IMR-90 (cell line): ENCODE measurements around the gene PPFIA1. TPM values are rescaled to one million over a fixed set of nuclear protein-coding genes. Genes with fewer than 3 reads are reported as not detected.

Source experiments
- ATAC-seq: fragments of 200-7000 bp; cut with Tn5 transposase; 2 replicates; pipeline ENCODE4 v1.9.1; 2020; ENCODE audit warnings: low read depth, mild to moderate bottlenecking, moderate library complexity
- BruUV-seq: library from RNA; stranded (reverse); fragments of 400-500 nt; replicated peaks from 2 replicates; lab custom pipeline; 2021; lab: Mats Ljungman, UMichigan
- CTCF ChIA-PET: fragments of 300-600 bp; formaldehyde crosslinking; extraction: SDS; loops from one replicate; lab custom pipeline; 2021; ENCODE audit warnings: antibody characterized with exemption; lab: Yijun Ruan, JAX
- POLR2A ChIA-PET: fragments of 300-600 bp; sonication (Branson Sonifier 250); formaldehyde crosslinking; loops from one replicate; lab custom pipeline; 2022; ENCODE audit warnings: antibody characterized with exemption; ENCODE audit not compliant: unreplicated experiment; lab: Charles Lee
- DNase-seq: peaks from one replicate; pipeline ENCODE4 v3.0.0; 2013
- H2AFZ ChIP-seq: replicated peaks from 2 replicates; pipeline ENCODE3; 2013; ENCODE audit warnings: low read length, mild to moderate bottlenecking; ENCODE audit not compliant: poor library complexity
- H2AK5ac ChIP-seq: 2 replicates; pipeline ENCODE4 v1.6.1; 2013; ENCODE audit warnings: low read depth, low read length, inconsistent platforms
- H2AK9ac ChIP-seq: replicated peaks from 2 replicates; pipeline ENCODE3; 2013; ENCODE audit warnings: mild to moderate bottlenecking, low read depth, low read length, moderate library complexity; ENCODE audit not compliant: poor library complexity
- H2BK120ac ChIP-seq: 2 replicates; pipeline ENCODE4 v1.6.1; 2013; ENCODE audit warnings: low read depth, low read length, inconsistent platforms
- H2BK15ac ChIP-seq: 3 replicates; pipeline ENCODE4 v1.6.1; 2013; ENCODE audit warnings: low read depth, low read length, inconsistent platforms
- H2BK20ac ChIP-seq: 2 replicates; pipeline ENCODE4 v1.6.1; 2013; ENCODE audit warnings: low read depth, mild to moderate bottlenecking, inconsistent platforms, low read length, moderate library complexity
- H2BK5ac ChIP-seq: 2 replicates; pipeline ENCODE4 v1.6.1; 2013; ENCODE audit warnings: mild to moderate bottlenecking, low read depth, low read length, inconsistent platforms; ENCODE audit not compliant: poor library complexity, severe bottlenecking
- H3K14ac ChIP-seq: replicated peaks from 2 replicates; pipeline ENCODE4 v1.6.1; 2013; ENCODE audit warnings: low read depth, low read length, inconsistent platforms
- H3K18ac ChIP-seq: 2 replicates; pipeline ENCODE4 v1.6.1; 2013; ENCODE audit warnings: low read depth, low read length, control low read depth
- H3K23ac ChIP-seq: 2 replicates; pipeline ENCODE4 v1.6.1; 2013; ENCODE audit warnings: low read depth, low read length, inconsistent platforms
- H3K27ac ChIP-seq: 2 replicates; pipeline ENCODE4 v1.5.1; 2013; ENCODE audit warnings: mild to moderate bottlenecking, control low read depth, low read length; ENCODE audit not compliant: insufficient read depth
- H3K27me3 ChIP-seq: 2 replicates; pipeline ENCODE4 v1.6.1; 2013; ENCODE audit warnings: low read length; ENCODE audit not compliant: control insufficient read depth, insufficient read depth
- H3K36me3 ChIP-seq: 2 replicates; pipeline ENCODE4 v1.6.1; 2013; ENCODE audit warnings: low read length, mixed read lengths; ENCODE audit not compliant: control insufficient read depth, insufficient read depth
- H3K4ac ChIP-seq: 2 replicates; pipeline ENCODE4 v1.6.1; 2013; ENCODE audit warnings: low read depth, low read length, inconsistent platforms
- H3K4me1 ChIP-seq: 2 replicates; pipeline ENCODE4 v1.6.1; 2013; ENCODE audit warnings: low read length, mixed read lengths; ENCODE audit not compliant: control insufficient read depth, insufficient read depth
- H3K4me2 ChIP-seq: 2 replicates; pipeline ENCODE4 v1.6.1; 2013; ENCODE audit warnings: low read depth, mild to moderate bottlenecking, control low read depth, low read length, moderate library complexity
- H3K4me3 ChIP-seq: 2 replicates; pipeline ENCODE4 v1.5.1; 2013; ENCODE audit warnings: low read depth, mild to moderate bottlenecking, control low read depth, low read length, moderate library complexity; ENCODE audit not compliant: insufficient read depth
- H3K56ac ChIP-seq: 2 replicates; pipeline ENCODE4 v1.6.1; 2013; ENCODE audit warnings: low read length, inconsistent platforms; ENCODE audit not compliant: insufficient read depth; ENCODE audit errors: extremely low read depth
- H3K79me1 ChIP-seq, 2 experiments: 2 replicates each; pipeline ENCODE4 v1.6.1; 2013; ENCODE audit warnings: low read length in 2 of 2, inconsistent platforms in 1 of 2, low read depth in 1 of 2
- H3K9ac ChIP-seq: 2 replicates; pipeline ENCODE4 v1.6.1; 2013; ENCODE audit warnings: low read depth, low read length, control low read depth
- H3K9me1 ChIP-seq: 2 replicates; pipeline ENCODE4 v1.6.1; 2013; ENCODE audit warnings: low read length, inconsistent platforms; ENCODE audit not compliant: insufficient read depth
- H3K9me3 ChIP-seq: 2 replicates; pipeline ENCODE4 v1.6.1; 2013; ENCODE audit warnings: low read length; ENCODE audit not compliant: control insufficient read depth, insufficient read depth
- H4K20me1 ChIP-seq: 2 replicates; pipeline ENCODE4 v1.6.1; 2013; ENCODE audit warnings: low read length, inconsistent platforms; ENCODE audit not compliant: insufficient read depth
- H4K5ac ChIP-seq: 2 replicates; pipeline ENCODE4 v1.6.1; 2013; ENCODE audit warnings: mild to moderate bottlenecking, low read depth, low read length, control low read depth
- H4K8ac ChIP-seq, 2 experiments: 2 replicates each; pipeline ENCODE4 v1.6.1; 2013; ENCODE audit warnings: low read depth in 2 of 2, low read length in 2 of 2, control low read depth in 1 of 2, inconsistent platforms in 1 of 2
- H4K91ac ChIP-seq: 2 replicates; pipeline ENCODE4 v1.6.1; 2013; ENCODE audit warnings: low read depth, low read length, inconsistent platforms; ENCODE audit not compliant: insufficient read depth
- BHLHE40 ChIP-seq: fragments of 150-350 bp; IDR thresholded peaks from 2 replicates; pipeline ENCODE4 v1.6.1; 2016; ENCODE audit warnings: mild to moderate bottlenecking, low read depth, low read length
- CEBPB ChIP-seq: IDR thresholded peaks from 2 replicates; pipeline ENCODE4 v1.6.1; 2012; ENCODE audit warnings: low read depth, low read length, improper control_type of control experiment
- CHD1 ChIP-seq: IDR thresholded peaks from 2 replicates; pipeline ENCODE4 v1.6.1; 2012; ENCODE audit warnings: low read depth, low read length, improper control_type of control experiment
- ELK1 ChIP-seq: fragments of 150-350 bp; IDR thresholded peaks from 2 replicates; pipeline ENCODE4 v1.6.1; 2016; ENCODE audit warnings: low read depth, mild to moderate bottlenecking, low read length, moderate library complexity, borderline replicate concordance
- FOS ChIP-seq: fragments of 150-350 bp; IDR thresholded peaks from 2 replicates; pipeline ENCODE4 v1.6.1; 2016; ENCODE audit warnings: low read depth, low read length
- MAFK ChIP-seq: IDR thresholded peaks from 2 replicates; pipeline ENCODE4 v1.6.1; 2012; ENCODE audit warnings: low read depth, low read length, improper control_type of control experiment
- MAZ ChIP-seq: IDR thresholded peaks from 2 replicates; pipeline ENCODE4 v1.6.1; 2012; ENCODE audit warnings: low read depth, mild to moderate bottlenecking, low read length, improper control_type of control experiment, moderate library complexity, borderline replicate concordance
- MXI1 ChIP-seq: IDR thresholded peaks from 2 replicates; pipeline ENCODE4 v1.6.1; 2012; ENCODE audit warnings: low read depth, mild to moderate bottlenecking, low read length, moderate library complexity, borderline replicate concordance
- NFE2L2 ChIP-seq: fragments of 150-350 bp; IDR thresholded peaks from 2 replicates; pipeline ENCODE4 v1.6.1; 2016; ENCODE audit warnings: low read depth, mild to moderate bottlenecking, low read length
- POLR2A ChIP-seq: IDR thresholded peaks from 2 replicates; pipeline ENCODE4 v1.6.1; 2012; ENCODE audit warnings: mild to moderate bottlenecking, low read depth, low read length
- RAD21 ChIP-seq: IDR thresholded peaks from 2 replicates; pipeline ENCODE4 v1.6.1; 2012; ENCODE audit warnings: low read length, improper control_type of control experiment
- RCOR1 ChIP-seq: IDR thresholded peaks from 2 replicates; pipeline ENCODE4 v1.6.1; 2012; ENCODE audit warnings: mild to moderate bottlenecking, low read length, improper control_type of control experiment; ENCODE audit not compliant: insufficient replicate concordance
- RFX5 ChIP-seq: IDR thresholded peaks from 2 replicates; pipeline ENCODE4 v1.8.0; 2012; ENCODE audit warnings: low read depth, mild to moderate bottlenecking, low read length, moderate library complexity
- SMC3 ChIP-seq: fragments of 150-350 bp; IDR thresholded peaks from 2 replicates; pipeline ENCODE4 v1.6.1; 2016; ENCODE audit warnings: low read depth, mild to moderate bottlenecking, antibody characterized with exemption, low read length, moderate library complexity
- USF2 ChIP-seq: fragments of 150-350 bp; IDR thresholded peaks from 2 replicates; pipeline ENCODE4 v1.6.1; 2017; ENCODE audit warnings: mild to moderate bottlenecking, antibody characterized with exemption, low read length, low read depth
- whole genome bisulfite sequencing, 2 experiments: methylation state at CpG; one replicate each; pipeline versions ENCODE4 v1.1.5 to v1.1.7; 2013; ENCODE audit warnings: missing lambda C conversion rate in 2 of 2; ENCODE audit not compliant: insufficient read length in 1 of 2; ENCODE audit errors: extremely low coverage in 2 of 2; 5-methylcytosine and 5-hydroxymethylcytosine counted together
- dilution Hi-C: fragments of 300-500 bp; cut with HindIII; formaldehyde crosslinking; loops from one replicate; pipeline ENCODE4 v1.14.3; 2018; ENCODE audit warnings: low sequenced_read_pairs; ENCODE audit not compliant: unreplicated experiment
- in situ Hi-C: fragments of 300-500 bp; cut with MboI; formaldehyde crosslinking; loops from 3 replicates; pipeline ENCODE4 v1.14.3; 2019; ENCODE audit warnings: low sequenced_read_pairs, inconsistent platforms, mixed read lengths
- intact Hi-C: fragments of 100-400 bp; cut with micrococcal nuclease; formaldehyde crosslinking; loops from 2 replicates; pipeline ENCODE4 v1.10.0; 2022
- polyA plus RNA-seq, 3 experiments: library from polyadenylated mRNA; depleted of rRNA; stranded (reverse); fragments of >200 nt; gene quantifications; 2 replicates each; pipeline ENCODE4 v1.2.3, GENCODE V29; 2012; ENCODE audit warnings: low replicate concordance in 1 of 3
- total RNA-seq: library from RNA; depleted of rRNA; stranded (reverse); fragments of >200 nt; gene quantifications from 2 replicates; pipeline ENCODE4 v1.2.3, GENCODE V29; 2012
- TF ChIP-seq, protein P1 (sequence below): conservative IDR thresholded peaks from 2 replicates; pipeline ENCODE4 v1.5.1; 2012; ENCODE audit warnings: mild to moderate bottlenecking, low read depth, low read length, improper control_type of control experiment

Gene PPFIA1
- total and polyA plus RNA-seq, 2 of the 4 experiments (the other 2 are of a cell fraction): 25.6 to 37.2 TPM

DNA sequence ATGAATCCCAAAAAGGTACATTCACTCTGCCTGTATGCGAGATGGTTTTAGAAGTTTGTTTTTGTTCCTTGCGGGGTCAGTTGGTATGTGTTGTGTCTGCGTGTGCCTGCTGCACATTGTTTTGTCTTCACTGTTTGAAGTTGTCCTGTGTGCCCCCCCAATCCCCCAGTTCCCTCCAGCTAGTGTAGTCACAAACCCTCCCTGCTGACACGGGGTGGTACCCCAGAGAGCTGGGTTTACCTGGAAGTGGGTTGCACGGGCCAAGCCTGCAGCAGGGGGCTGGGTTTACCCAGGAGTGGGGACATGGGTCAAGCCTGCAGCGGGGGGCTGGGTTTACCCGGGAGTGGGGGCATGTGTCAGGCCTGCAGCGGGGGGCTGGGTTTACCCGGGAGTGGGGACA lies 150.0 kb downstream of the PPFIA1 start:
- Histone ChIP-seq H2BK20ac (no peak overlapping the region), H3K27ac (no peak overlapping the region), H3K9ac (no peak overlapping the region)

More for the DNA sequence above, 150.0 kb downstream of the PPFIA1 start:
- Histone ChIP-seq H3K14ac (no peak overlapping the region), H4K5ac (no peak overlapping the region), H3K4ac (no peak overlapping the region), H3K4me3 (no peak overlapping the region), H2AK5ac (no peak overlapping the region), H2BK120ac (no peak overlapping the region), H3K36me3 (peaks cover 86% of the 10 kb centered on the region), H3K18ac (no peak overlapping the region), H4K8ac (no peak overlapping the region), H2BK15ac (no peak overlapping the region), H3K79me1 (peaks cover 19 to 89% of the 10 kb centered on the region in 2 experiments), H3K9me1 (peaks cover 25% of the 10 kb centered on the region), H4K91ac (no peak overlapping the region), H2BK5ac (no peak overlapping the region), H3K23ac (no peak overlapping the region), H4K20me1 (peaks cover 86% of the 10 kb centered on the region), H3K27me3 (no peaks in the 10 kb centered on the region), H3K9me3 (no peaks in the 10 kb centered on the region), H2AK9ac (no peak overlapping the region), H2AFZ (no peak overlapping the region), H3K4me2 (no peak overlapping the region), H3K56ac (no peak overlapping the region), H3K4me1 (peaks cover 7% of the 10 kb centered on the region)
- TF ChIP-seq POLR2A (no peak), BHLHE40 (no peak), FOS (no peak), RCOR1 (no peak), RFX5 (no peak), RAD21 (no peak), CEBPB (no peak), MAFK (no peak), ELK1 (no peak), USF2 (no peak), NFE2L2 (no peak), CHD1 (no peak), MAZ (no peak), MXI1 (no peak), SMC3 (no peak)
- TF ChIP-seq, protein P1, sequence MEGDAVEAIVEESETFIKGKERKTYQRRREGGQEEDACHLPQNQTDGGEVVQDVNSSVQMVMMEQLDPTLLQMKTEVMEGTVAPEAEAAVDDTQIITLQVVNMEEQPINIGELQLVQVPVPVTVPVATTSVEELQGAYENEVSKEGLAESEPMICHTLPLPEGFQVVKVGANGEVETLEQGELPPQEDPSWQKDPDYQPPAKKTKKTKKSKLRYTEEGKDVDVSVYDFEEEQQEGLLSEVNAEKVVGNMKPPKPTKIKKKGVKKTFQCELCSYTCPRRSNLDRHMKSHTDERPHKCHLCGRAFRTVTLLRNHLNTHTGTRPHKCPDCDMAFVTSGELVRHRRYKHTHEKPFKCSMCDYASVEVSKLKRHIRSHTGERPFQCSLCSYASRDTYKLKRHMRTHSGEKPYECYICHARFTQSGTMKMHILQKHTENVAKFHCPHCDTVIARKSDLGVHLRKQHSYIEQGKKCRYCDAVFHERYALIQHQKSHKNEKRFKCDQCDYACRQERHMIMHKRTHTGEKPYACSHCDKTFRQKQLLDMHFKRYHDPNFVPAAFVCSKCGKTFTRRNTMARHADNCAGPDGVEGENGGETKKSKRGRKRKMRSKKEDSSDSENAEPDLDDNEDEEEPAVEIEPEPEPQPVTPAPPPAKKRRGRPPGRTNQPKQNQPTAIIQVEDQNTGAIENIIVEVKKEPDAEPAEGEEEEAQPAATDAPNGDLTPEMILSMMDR: no peak
- ATAC-seq: no peak
- intact Hi-C loops (no loop called here), in situ Hi-C loops (no loop called here), dilution Hi-C loops (no loop called here)
- POLR2A ChIA-PET: no interaction called here
- no peak for DNase-seq
- 100% methylated on average over 2 of the region's 9 CpGs; no CpG with 5 or more reads in 1 of the 2 experiments for WGBS, 2 experiments
- no TSS peak for BruUV-seq
- CTCF ChIA-PET: no interaction called here
